A549 (cell line): Measurements from ENCODE around the gene TRIM37.

Source experiments
- CTCF ChIP-seq: fragments of >200 bp; sonication (Bioruptor Twin); formaldehyde crosslinking; IDR thresholded peaks from 3 replicates; pipeline ENCODE4 v1.5.1; 2016
- EP300 ChIP-seq, 2 experiments: fragments of >200 bp; sonication (Bioruptor Twin); formaldehyde crosslinking; IDR thresholded peaks; 2 replicates in 1 of 2; 3 replicates in 1 of 2; pipeline ENCODE4 v1.6.1; 2016 to 2017
- HDAC2 ChIP-seq: fragments of 200-600 bp; sonication (generic); IDR thresholded peaks from 2 replicates; pipeline ENCODE4 v1.6.1; 2016
- MAX ChIP-seq: IDR thresholded peaks from 2 replicates; pipeline ENCODE4 v1.6.1; 2012
- POLR2A ChIP-seq: IDR thresholded peaks from 2 replicates; pipeline ENCODE4 v1.6.1; 2012; ENCODE audit warnings: mild to moderate bottlenecking, low read length
- POLR2AphosphoS2 ChIP-seq: conservative IDR thresholded peaks from 2 replicates; pipeline ENCODE4 v1.6.1; 2012; ENCODE audit warnings: low read length, improper control_type of control experiment, inconsistent platforms

GRCh38 chr17:58985367-58985766, 121.3 kb downstream of the TRIM37 start:
- TF ChIP-seq CTCF: no peak
- TF ChIP-seq MAX: no peak
- TF ChIP-seq POLR2A: no peak
- TF ChIP-seq EP300 (IDR thresholded peaks at IDR 0.05): no peak
- no peak for TF ChIP-seq POLR2AphosphoS2
- no peak for TF ChIP-seq HDAC2
